ENCODE data around the gene WRAP73.
A peak's percentile ranks its signal among the peaks of the same experiment; 100 is the strongest.

Gene WRAP73

GRCh38 chr1:3609016-3609768 lies 40.7 kb downstream of the WRAP73 start:
- no peak for DNase-seq

GRCh38 chr1:3608154-3608553 lies 41.7 kb downstream of the WRAP73 start:
- no peak for DNase-seq

GRCh38 chr1:3607703-3608065 lies 42.2 kb downstream of the WRAP73 start:
- DNase-seq: peak; percentile 79

- no peak for DNase-seq
Measured at GRCh38 chr1:3606779-3607702, 42.9 kb downstream of the WRAP73 start.

GRCh38 chr1:3604997-3605823 lies 44.7 kb downstream of the WRAP73 start:
- no peak for DNase-seq

- DNase-seq: no peak
Measured at GRCh38 chr1:3604468-3604974, 45.4 kb downstream of the WRAP73 start.

GRCh38 chr1:3603571-3604467 lies 46.1 kb downstream of the WRAP73 start:
- no peak for DNase-seq

GRCh38 chr1:3603156-3603555 lies 46.7 kb downstream of the WRAP73 start:
- DNase-seq: no peak

GRCh38 chr1:3602375-3602774 lies 47.5 kb downstream of the WRAP73 start:
- no peak for DNase-seq

GRCh38 chr1:3601743-3602142 lies 48.2 kb downstream of the WRAP73 start:
- no peak for DNase-seq

GRCh38 chr1:3600354-3600753 lies 49.5 kb downstream of the WRAP73 start:
- DNase-seq: no peak

- DNase-seq: no peak
Measured at GRCh38 chr1:3599816-3600215, 50.1 kb downstream of the WRAP73 start.

- DNase-seq: no peak
Measured at GRCh38 chr1:3599286-3599811, 50.6 kb downstream of the WRAP73 start.

- DNase-seq: no peak
Measured at GRCh38 chr1:3598522-3599285, 51.2 kb downstream of the WRAP73 start.

GRCh38 chr1:3598051-3598491 lies 51.8 kb downstream of the WRAP73 start:
- DNase-seq: no peak

GRCh38 chr1:3597599-3597964 lies 52.3 kb downstream of the WRAP73 start:
- DNase-seq: no peak

GRCh38 chr1:3596663-3597598 lies 53.0 kb downstream of the WRAP73 start:
- DNase-seq: no peak

GRCh38 chr1:3595949-3596348 lies 54.0 kb downstream of the WRAP73 start:
- no peak for DNase-seq

GRCh38 chr1:3594706-3595377 lies 55.1 kb downstream of the WRAP73 start:
- no peak for DNase-seq
